ENCODE measurements around the gene APEH. TPM values are rescaled to one million over a fixed set of nuclear protein-coding genes. Genes with fewer than 3 reads are reported as not detected.

Gene APEH
- total and polyA plus RNA-seq, 2 experiments from 2014 or later, result 170 to 264 TPM

DNA sequence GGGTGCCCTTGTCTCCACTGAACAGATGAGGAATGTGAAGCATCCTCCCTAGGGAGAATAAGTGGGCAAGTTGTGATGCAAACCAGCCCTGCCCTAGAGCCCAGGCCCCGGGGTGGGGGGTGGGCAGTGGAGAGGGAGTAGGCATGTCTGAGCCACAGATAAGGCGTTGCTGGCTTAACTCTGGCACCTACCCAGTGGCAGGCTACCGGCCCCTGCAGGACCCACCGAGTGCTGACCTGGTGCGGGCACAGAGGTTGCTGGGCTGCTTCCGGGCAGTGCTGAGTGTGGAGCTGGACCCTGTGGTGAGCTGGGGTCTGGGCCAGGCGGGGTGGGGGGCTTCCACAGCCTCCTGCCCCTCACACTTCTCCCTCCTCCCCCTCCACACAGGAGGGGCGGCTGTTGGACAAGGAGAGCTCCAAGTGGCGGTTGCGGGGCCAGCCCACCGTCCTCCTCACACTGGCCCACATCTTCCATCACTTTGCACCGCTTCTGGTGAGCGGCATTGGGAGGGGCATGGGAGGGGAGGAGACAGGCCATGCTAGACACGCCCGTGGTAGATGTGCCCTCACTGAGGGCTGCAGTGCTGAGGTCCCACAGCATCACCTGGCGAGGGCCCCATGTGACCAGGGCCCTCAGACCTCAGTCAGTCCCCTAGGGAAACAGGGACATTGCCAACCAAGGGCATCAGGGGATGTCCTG, 25.3 kb downstream of the APEH start:
- Histone ChIP-seq H3K27ac (ENCODE audit: low read depth) (no peak overlapping the region), H3K27me3 (ENCODE audit: insufficient read depth) (no peaks in the 10 kb centered on the region), H3F3A (replicated peaks; ENCODE audit: low read depth) (no peaks in the 10 kb centered on the region; the same call in 1 of the 2 replicates), H3K4me3 (no peak overlapping the region), H3K9me2 (ENCODE audit: insufficient read depth) (no peaks in the 10 kb centered on the region), H3K79me2 (replicated peaks; ENCODE audit: insufficient read depth) (no peaks in the 10 kb centered on the region), H2AFZ (no peak overlapping the region), H4K20me1 (replicated peaks; ENCODE audit: insufficient read depth) (peaks cover 5% of the 10 kb centered on the region; the same call in 1 of the 2 replicates), H3K36me3 (ENCODE audit: insufficient read depth) (no peaks in the 10 kb centered on the region), H3K4me2 (no peak overlapping the region), H3K4me1 (ENCODE audit: insufficient read depth) (no peaks in the 10 kb centered on the region)
- no peaks in the 10 kb centered on the region for H3K9me3 Mint-ChIP-seq
- no peak for TF ChIP-seq EZH2phosphoT487 (IDR thresholded peaks at IDR 0.05; ENCODE audit: unreplicated experiment)
- TF ChIP-seq ZNF462 (CRISPR knock-in tag; IDR thresholded peaks at IDR 0.05), result no peak
- TF ChIP-seq EZH2 (IDR thresholded peaks at IDR 0.05; ENCODE audit: low read depth, unreplicated experiment), result no peak
- TF ChIP-seq, protein P1, sequence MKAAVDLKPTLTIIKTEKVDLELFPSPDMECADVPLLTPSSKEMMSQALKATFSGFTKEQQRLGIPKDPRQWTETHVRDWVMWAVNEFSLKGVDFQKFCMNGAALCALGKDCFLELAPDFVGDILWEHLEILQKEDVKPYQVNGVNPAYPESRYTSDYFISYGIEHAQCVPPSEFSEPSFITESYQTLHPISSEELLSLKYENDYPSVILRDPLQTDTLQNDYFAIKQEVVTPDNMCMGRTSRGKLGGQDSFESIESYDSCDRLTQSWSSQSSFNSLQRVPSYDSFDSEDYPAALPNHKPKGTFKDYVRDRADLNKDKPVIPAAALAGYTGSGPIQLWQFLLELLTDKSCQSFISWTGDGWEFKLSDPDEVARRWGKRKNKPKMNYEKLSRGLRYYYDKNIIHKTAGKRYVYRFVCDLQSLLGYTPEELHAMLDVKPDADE (IDR thresholded peaks at IDR 0.05), result no peak
- TF ChIP-seq NANOG (IDR thresholded peaks at IDR 0.05; ENCODE audit: borderline replicate concordance), result no peak
- TF ChIP-seq, protein P2, sequence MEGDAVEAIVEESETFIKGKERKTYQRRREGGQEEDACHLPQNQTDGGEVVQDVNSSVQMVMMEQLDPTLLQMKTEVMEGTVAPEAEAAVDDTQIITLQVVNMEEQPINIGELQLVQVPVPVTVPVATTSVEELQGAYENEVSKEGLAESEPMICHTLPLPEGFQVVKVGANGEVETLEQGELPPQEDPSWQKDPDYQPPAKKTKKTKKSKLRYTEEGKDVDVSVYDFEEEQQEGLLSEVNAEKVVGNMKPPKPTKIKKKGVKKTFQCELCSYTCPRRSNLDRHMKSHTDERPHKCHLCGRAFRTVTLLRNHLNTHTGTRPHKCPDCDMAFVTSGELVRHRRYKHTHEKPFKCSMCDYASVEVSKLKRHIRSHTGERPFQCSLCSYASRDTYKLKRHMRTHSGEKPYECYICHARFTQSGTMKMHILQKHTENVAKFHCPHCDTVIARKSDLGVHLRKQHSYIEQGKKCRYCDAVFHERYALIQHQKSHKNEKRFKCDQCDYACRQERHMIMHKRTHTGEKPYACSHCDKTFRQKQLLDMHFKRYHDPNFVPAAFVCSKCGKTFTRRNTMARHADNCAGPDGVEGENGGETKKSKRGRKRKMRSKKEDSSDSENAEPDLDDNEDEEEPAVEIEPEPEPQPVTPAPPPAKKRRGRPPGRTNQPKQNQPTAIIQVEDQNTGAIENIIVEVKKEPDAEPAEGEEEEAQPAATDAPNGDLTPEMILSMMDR (conservative IDR thresholded peaks at IDR 0.05; ENCODE audit: low read depth in 2 of 2), result no peak
- TF ChIP-seq ZNF331 (CRISPR knock-in tag; IDR thresholded peaks at IDR 0.05; ENCODE audit: low read depth), result no peak
- TF ChIP-seq POLR2AphosphoS5 (IDR thresholded peaks at IDR 0.05; ENCODE audit: low read depth), result no peak
- TF ChIP-seq REST (IDR thresholded peaks at IDR 0.05; ENCODE audit: unreplicated experiment), result no peak
- no peak for TF ChIP-seq ZNF114 (CRISPR knock-in tag; IDR thresholded peaks at IDR 0.05)
- no peak for TF ChIP-seq CREB1 (CRISPR knock-in tag; IDR thresholded peaks at IDR 0.05; ENCODE audit: low read depth)
- no peak for TF ChIP-seq JUNB (IDR thresholded peaks at IDR 0.05; ENCODE audit: unreplicated experiment)
- no peak for TF ChIP-seq STAT1 (IDR thresholded peaks at IDR 0.05; ENCODE audit: unreplicated experiment)
- H3K4me1 Mint-ChIP-seq, result peaks cover 18% of the 10 kb centered on the region
- no peak overlapping the region for H3K4me3 Mint-ChIP-seq
- no peak for DNase-seq (ENCODE audit: low spot score)
- H3K27me3 Mint-ChIP-seq (ENCODE audit: insufficient read depth, low read depth, poor library complexity), result peaks cover 17% of the 10 kb centered on the region
- H3K36me3 Mint-ChIP-seq (ENCODE audit: low read depth), result peaks cover 8% of the 10 kb centered on the region
- ATAC-seq, result no peak
- no peak overlapping the region for H3K27ac Mint-ChIP-seq

Data from GM23338 (cell line).